HCT116 (cell line): ENCODE results near the gene SPEF1.
A peak's percentile ranks its signal among the peaks of the same experiment; 100 is the strongest.

Source experiments
- EZH2phosphoT487 ChIP-seq: fragments of 200-600 bp; IDR thresholded peaks from 2 replicates; pipeline ENCODE4 v1.6.1; 2018; ENCODE audit warnings: antibody characterized with exemption, borderline replicate concordance
- POLR2A ChIP-seq: IDR thresholded peaks from 2 replicates; pipeline ENCODE4 v1.7.0; 2011; ENCODE audit warnings: borderline replicate concordance; ENCODE audit not compliant: insufficient read depth, insufficient read length; ENCODE audit errors: extremely low read depth
- SP1 ChIP-seq: IDR thresholded peaks from 2 replicates; pipeline ENCODE4 v1.6.1; 2012; ENCODE audit warnings: low read depth
- TF ChIP-seq, protein P1 (sequence below), 3 experiments: fragments of 200-600 bp in 1 of 3; sonication (generic) in 1 of 3; IDR thresholded peaks in 2 of 3; conservative IDR thresholded peaks in 1 of 3; 2 replicates each; pipeline ENCODE4 v1.5.1; 2012 to 2017; ENCODE audit warnings: low read depth in 2 of 3, low read length in 2 of 3, antibody characterized with exemption in 1 of 3, borderline replicate concordance in 1 of 3, control low read depth in 1 of 3, mild to moderate bottlenecking in 1 of 3, mixed read lengths in 1 of 3, mixed run types in 1 of 3, moderate library complexity in 1 of 3; ENCODE audit not compliant: insufficient read depth in 1 of 3

GRCh38 chr20:3753098-3753497, 28.1 kb downstream of the SPEF1 start:
- TF ChIP-seq, protein P1, sequence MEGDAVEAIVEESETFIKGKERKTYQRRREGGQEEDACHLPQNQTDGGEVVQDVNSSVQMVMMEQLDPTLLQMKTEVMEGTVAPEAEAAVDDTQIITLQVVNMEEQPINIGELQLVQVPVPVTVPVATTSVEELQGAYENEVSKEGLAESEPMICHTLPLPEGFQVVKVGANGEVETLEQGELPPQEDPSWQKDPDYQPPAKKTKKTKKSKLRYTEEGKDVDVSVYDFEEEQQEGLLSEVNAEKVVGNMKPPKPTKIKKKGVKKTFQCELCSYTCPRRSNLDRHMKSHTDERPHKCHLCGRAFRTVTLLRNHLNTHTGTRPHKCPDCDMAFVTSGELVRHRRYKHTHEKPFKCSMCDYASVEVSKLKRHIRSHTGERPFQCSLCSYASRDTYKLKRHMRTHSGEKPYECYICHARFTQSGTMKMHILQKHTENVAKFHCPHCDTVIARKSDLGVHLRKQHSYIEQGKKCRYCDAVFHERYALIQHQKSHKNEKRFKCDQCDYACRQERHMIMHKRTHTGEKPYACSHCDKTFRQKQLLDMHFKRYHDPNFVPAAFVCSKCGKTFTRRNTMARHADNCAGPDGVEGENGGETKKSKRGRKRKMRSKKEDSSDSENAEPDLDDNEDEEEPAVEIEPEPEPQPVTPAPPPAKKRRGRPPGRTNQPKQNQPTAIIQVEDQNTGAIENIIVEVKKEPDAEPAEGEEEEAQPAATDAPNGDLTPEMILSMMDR (IDR thresholded peaks at IDR 0.05 in 2 of 3, conservative IDR thresholded peaks at IDR 0.05 in 1 of 3; ENCODE audit: borderline replicate concordance in 1 of 3, insufficient read depth in 1 of 3, low read depth in 2 of 3, low read length in 2 of 3): peak; percentile 72 to 85 (median 81)
- no peak for TF ChIP-seq POLR2A
- no peak for TF ChIP-seq SP1
- TF ChIP-seq EZH2phosphoT487: no peak
